OCI-LY3 (cell line): ENCODE results near the gene FRG1.

ENCODE experiments used
- EZH2phosphoT487 ChIP-seq: fragments of 200-600 bp; shearing (Covaris generic); IDR thresholded peaks from 2 replicates; pipeline ENCODE4 v1.6.1; 2018; ENCODE audit warnings: antibody characterized with exemption, mixed run types, low read depth
- TF ChIP-seq, protein P1 (sequence below): fragments of 200-600, 300-600 bp; sonication (generic); IDR thresholded peaks from 2 replicates; pipeline ENCODE4 v1.5.1; 2014; ENCODE audit warnings: antibody characterized with exemption, low read length, low read depth

DNA sequence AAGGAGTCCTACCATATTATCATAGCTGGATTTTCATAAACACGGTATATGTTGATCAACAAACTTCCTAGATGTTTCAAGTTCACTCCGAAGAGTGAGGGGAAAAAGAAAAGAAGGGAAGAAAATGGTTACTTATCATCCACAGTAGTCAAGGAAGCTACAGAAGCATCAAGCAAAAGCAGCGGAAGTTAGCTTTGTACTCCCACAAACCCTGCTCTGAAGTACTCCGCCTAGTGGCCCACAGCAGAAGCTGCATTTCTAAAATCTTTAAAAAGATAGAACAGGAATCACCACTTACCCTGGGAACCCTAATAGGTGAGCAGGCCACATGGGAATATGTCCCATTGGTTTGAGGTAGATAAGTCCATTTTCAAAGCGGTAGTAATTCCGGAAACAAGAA is 28.5 kb upstream of the FRG1 start:
- TF ChIP-seq, protein P1, sequence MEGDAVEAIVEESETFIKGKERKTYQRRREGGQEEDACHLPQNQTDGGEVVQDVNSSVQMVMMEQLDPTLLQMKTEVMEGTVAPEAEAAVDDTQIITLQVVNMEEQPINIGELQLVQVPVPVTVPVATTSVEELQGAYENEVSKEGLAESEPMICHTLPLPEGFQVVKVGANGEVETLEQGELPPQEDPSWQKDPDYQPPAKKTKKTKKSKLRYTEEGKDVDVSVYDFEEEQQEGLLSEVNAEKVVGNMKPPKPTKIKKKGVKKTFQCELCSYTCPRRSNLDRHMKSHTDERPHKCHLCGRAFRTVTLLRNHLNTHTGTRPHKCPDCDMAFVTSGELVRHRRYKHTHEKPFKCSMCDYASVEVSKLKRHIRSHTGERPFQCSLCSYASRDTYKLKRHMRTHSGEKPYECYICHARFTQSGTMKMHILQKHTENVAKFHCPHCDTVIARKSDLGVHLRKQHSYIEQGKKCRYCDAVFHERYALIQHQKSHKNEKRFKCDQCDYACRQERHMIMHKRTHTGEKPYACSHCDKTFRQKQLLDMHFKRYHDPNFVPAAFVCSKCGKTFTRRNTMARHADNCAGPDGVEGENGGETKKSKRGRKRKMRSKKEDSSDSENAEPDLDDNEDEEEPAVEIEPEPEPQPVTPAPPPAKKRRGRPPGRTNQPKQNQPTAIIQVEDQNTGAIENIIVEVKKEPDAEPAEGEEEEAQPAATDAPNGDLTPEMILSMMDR, result peak; percentile 24; the same call in 1 of the 2 replicates
- TF ChIP-seq EZH2phosphoT487, result no peak
